Neuronal stem cell (in vitro differentiated cells): ENCODE results near the gene KDM5B.

Experiments used
- DNase-seq: peaks from one replicate; pipeline ENCODE4 v3.0.0-alpha.2; 2013; ENCODE audit warnings: low spot score
- H2AFZ ChIP-seq: one replicate; pipeline ENCODE4 v1.6.1; 2013; ENCODE audit warnings: mild to moderate bottlenecking, low read length, inconsistent platforms
- H2AK5ac ChIP-seq: 2 replicates; pipeline ENCODE4 v1.6.1; 2013; ENCODE audit warnings: low read depth, mild to moderate bottlenecking, inconsistent platforms, low read length, moderate library complexity, mixed read lengths
- H2BK120ac ChIP-seq: 2 replicates; pipeline ENCODE4 v1.6.1; 2013; ENCODE audit warnings: low read depth, mild to moderate bottlenecking, inconsistent platforms, low read length, moderate library complexity, mixed read lengths
- H2BK12ac ChIP-seq: one replicate; pipeline ENCODE4 v1.6.1; 2013; ENCODE audit warnings: low read length, inconsistent platforms
- H2BK15ac ChIP-seq: 2 replicates; pipeline ENCODE4 v1.6.1; 2013; ENCODE audit warnings: mild to moderate bottlenecking, low read length, inconsistent platforms, mixed read lengths
- H2BK5ac ChIP-seq: one replicate; pipeline ENCODE4 v1.6.1; 2013; ENCODE audit warnings: inconsistent platforms, mild to moderate bottlenecking, low read length, moderate library complexity
- H3K14ac ChIP-seq: one replicate; pipeline ENCODE4 v1.6.1; 2013; ENCODE audit warnings: low read length, inconsistent platforms
- H3K18ac ChIP-seq: 2 replicates; pipeline ENCODE4 v1.6.1; 2013; ENCODE audit warnings: low read length, inconsistent platforms
- H3K23ac ChIP-seq: 2 replicates; pipeline ENCODE4 v1.6.1; 2013; ENCODE audit warnings: low read depth, mild to moderate bottlenecking, mixed read lengths, low read length, inconsistent platforms; ENCODE audit not compliant: poor library complexity
- H3K27ac ChIP-seq: replicated peaks from 3 replicates; pipeline ENCODE4 v1.5.1; 2013; ENCODE audit warnings: low read length, inconsistent platforms
- H3K27me3 ChIP-seq, 3 experiments: 2 replicates each; pipeline ENCODE4 v1.6.1; 2013; ENCODE audit warnings: low read length in 3 of 3, mild to moderate bottlenecking in 2 of 3, inconsistent platforms in 1 of 3, low read depth in 1 of 3, mixed read lengths in 1 of 3, moderate library complexity in 1 of 3; ENCODE audit not compliant: control insufficient read depth in 3 of 3, insufficient read depth in 3 of 3
- H3K36me3 ChIP-seq, 2 donors: replicated peaks in 1 of 2; 2 replicates each; pipeline ENCODE4 v1.6.1; 2013; ENCODE audit warnings: low read length in 2 of 2; ENCODE audit not compliant: control insufficient read depth in 2 of 2, insufficient read depth in 2 of 2
- H3K4ac ChIP-seq: 2 replicates; pipeline ENCODE4 v1.6.1; 2013; ENCODE audit warnings: inconsistent platforms, mild to moderate bottlenecking, low read length, moderate library complexity
- H3K4me1 ChIP-seq, 2 donors: 1 replicate in 1 of 2; 2 replicates in 1 of 2; pipeline ENCODE4 v1.6.1; 2013; ENCODE audit warnings: low read length in 2 of 2, low read depth in 1 of 2; ENCODE audit not compliant: control insufficient read depth in 2 of 2, insufficient read depth in 1 of 2
- H3K4me2 ChIP-seq: one replicate; pipeline ENCODE4 v1.6.1; 2013; ENCODE audit warnings: mild to moderate bottlenecking, low read length, inconsistent platforms; ENCODE audit not compliant: insufficient read depth, poor library complexity, severe bottlenecking
- H3K4me3 ChIP-seq, 2 donors: 2 replicates each; pipeline ENCODE4 v1.5.1; 2013; ENCODE audit warnings: low read length in 2 of 2, mild to moderate bottlenecking in 2 of 2, inconsistent platforms in 1 of 2, moderate library complexity in 1 of 2
- H3K79me1 ChIP-seq: one replicate; pipeline ENCODE4 v1.6.1; 2013; ENCODE audit warnings: low read depth, mild to moderate bottlenecking, inconsistent platforms, low read length, moderate library complexity
- H3K9ac ChIP-seq: one replicate; pipeline ENCODE4 v1.6.1; 2013; ENCODE audit warnings: mild to moderate bottlenecking, low read depth, low read length, inconsistent platforms; ENCODE audit not compliant: poor library complexity
- H3K9me3 ChIP-seq, 2 donors: replicated peaks in 1 of 2; 2 replicates each; pipeline versions ENCODE3 to v1.6.1; 2013; ENCODE audit warnings: low read length in 2 of 2, mild to moderate bottlenecking in 2 of 2, inconsistent platforms in 1 of 2, low read depth in 1 of 2, mixed read lengths in 1 of 2, moderate library complexity in 1 of 2; ENCODE audit not compliant: control insufficient read depth in 2 of 2, insufficient read depth in 1 of 2
- H4K8ac ChIP-seq: one replicate; pipeline ENCODE4 v1.6.1; 2013; ENCODE audit warnings: low read depth, mild to moderate bottlenecking, inconsistent platforms, low read length, moderate library complexity
- H4K91ac ChIP-seq: one replicate; pipeline ENCODE4 v1.6.1; 2013; ENCODE audit warnings: low read length, low read depth, mild to moderate bottlenecking, inconsistent platforms; ENCODE audit not compliant: poor library complexity
- WGBS, 2 donors: extraction: QIAGEN DNeasy Blood & Tissue Kit; methylation state at CpG; one replicate each; pipeline ENCODE4 v1.1.7; 2013; ENCODE audit warnings: missing lambda C conversion rate in 2 of 2, mixed read lengths in 1 of 2; ENCODE audit not compliant: insufficient read length in 2 of 2, insufficient replicate concordance in 1 of 2; ENCODE audit errors: extremely low coverage in 2 of 2; 5-methylcytosine and 5-hydroxymethylcytosine counted together

The KDM5B gene

DNA sequence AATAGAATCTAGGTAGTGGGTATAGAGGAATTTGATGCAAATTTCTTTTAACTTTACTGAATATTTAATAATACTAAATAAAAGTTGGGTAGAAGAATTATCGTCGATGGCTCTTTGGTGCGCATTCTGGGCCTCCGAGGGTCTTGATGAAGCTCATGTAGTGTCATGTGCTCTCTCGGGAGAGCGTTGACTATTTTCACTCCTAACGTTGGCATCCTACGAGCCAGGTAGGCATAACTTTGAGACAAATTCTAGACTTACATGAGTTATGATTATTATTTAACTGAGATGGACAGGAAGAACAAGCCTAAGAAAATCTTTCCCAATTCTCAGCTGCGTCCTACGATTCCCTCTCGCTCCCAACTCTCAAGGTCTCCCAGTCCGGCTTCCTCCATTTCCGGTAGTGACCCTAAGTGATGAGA, 2.0 kb upstream of the KDM5B start:
- no peaks in the 10 kb centered on the region for H3K36me3 ChIP-seq
- no peak overlapping the region for H2BK5ac ChIP-seq
- no peak overlapping the region for H4K91ac ChIP-seq
- peak overlapping the region; percentile 75 for H3K4me2 ChIP-seq
- H3K79me1 ChIP-seq, result no peaks in the 10 kb centered on the region
- H2BK120ac ChIP-seq, result no peak overlapping the region
- H3K4ac ChIP-seq, result no peak overlapping the region
- H2AFZ ChIP-seq, result peak overlapping the region; percentile 98
- H3K4me3 ChIP-seq, result peak overlapping the region; percentile 65 to 76
- H3K18ac ChIP-seq, result peak overlapping the region; percentile 50
- peak overlapping the region; percentile 55 for H3K27ac ChIP-seq
- H3K27me3 ChIP-seq, result peaks cover 0 to 8% (median 0%) of the 10 kb centered on the region in 3 experiments
- no peak overlapping the region for H2BK15ac ChIP-seq
- H4K8ac ChIP-seq, result no peak overlapping the region
- H2AK5ac ChIP-seq, result no peak overlapping the region
- WGBS, 2 donors, result no CpG with 5 or more reads among the region's 13 CpGs
- no peak for DNase-seq
- H3K9me3 ChIP-seq, result no peaks in the 10 kb centered on the region
- H3K4me1 ChIP-seq, result peaks cover 2 to 22% of the 10 kb centered on the region in 2 donors
- H2BK12ac ChIP-seq, result no peak overlapping the region
- no peak overlapping the region for H3K14ac ChIP-seq
- peak overlapping the region; percentile 97 for H3K23ac ChIP-seq
- no peak overlapping the region for H3K9ac ChIP-seq

DNA sequence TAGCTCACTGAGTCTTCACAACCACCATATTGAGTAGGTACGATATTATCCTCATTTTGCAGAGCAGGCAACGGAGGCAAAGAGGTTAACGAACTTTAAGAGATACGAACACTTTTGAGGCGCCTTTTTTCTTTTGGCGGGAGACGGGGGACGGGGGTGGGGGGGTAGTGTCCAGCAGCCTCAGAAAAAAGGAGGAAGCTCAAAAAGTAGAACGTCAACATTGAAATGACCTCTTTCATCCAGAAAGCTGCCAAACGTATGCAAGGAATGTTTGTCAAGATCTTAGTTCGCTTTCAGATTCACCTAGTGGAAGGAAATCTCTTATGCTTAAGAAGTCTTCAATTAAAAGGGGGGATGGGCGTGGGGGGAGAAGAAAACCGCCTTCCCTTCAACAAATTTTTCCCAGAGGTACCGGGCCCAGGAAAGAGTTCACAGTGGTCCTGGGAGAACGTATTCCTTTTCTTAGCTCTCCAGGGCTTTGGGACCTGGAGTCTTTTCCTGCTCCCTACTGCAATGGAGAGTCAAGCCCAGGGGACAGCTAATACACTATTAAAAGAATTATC, 1.5 kb upstream of the KDM5B start:
- H3K9ac ChIP-seq, result no peak overlapping the region
- no peak overlapping the region for H3K23ac ChIP-seq
- no peak overlapping the region for H2AK5ac ChIP-seq
- H3K14ac ChIP-seq, result no peak overlapping the region
- H3K4me3 ChIP-seq, result no peak overlapping the region
- H2BK5ac ChIP-seq, result no peak overlapping the region
- H3K4me1 ChIP-seq, result peaks cover 5 to 22% of the 10 kb centered on the region in 2 donors
- no CpG with 5 or more reads among the region's 15 CpGs for WGBS, 2 donors
- no peaks in the 10 kb centered on the region for H3K36me3 ChIP-seq
- H2BK120ac ChIP-seq, result no peak overlapping the region
- peak overlapping the region; percentile 9 for H3K27ac ChIP-seq
- DNase-seq, result no peak
- H3K27me3 ChIP-seq, result peaks cover 0 to 8% (median 0%) of the 10 kb centered on the region in 3 experiments
- H3K79me1 ChIP-seq, result no peaks in the 10 kb centered on the region
- no peak overlapping the region for H2BK15ac ChIP-seq
- H4K8ac ChIP-seq, result no peak overlapping the region
- no peak overlapping the region for H2BK12ac ChIP-seq
- H2AFZ ChIP-seq, result peak overlapping the region; percentile 12
- no peak overlapping the region for H3K18ac ChIP-seq
- no peaks in the 10 kb centered on the region for H3K9me3 ChIP-seq
- no peak overlapping the region for H4K91ac ChIP-seq
- H3K4ac ChIP-seq, result no peak overlapping the region
- no peak overlapping the region for H3K4me2 ChIP-seq

DNA sequence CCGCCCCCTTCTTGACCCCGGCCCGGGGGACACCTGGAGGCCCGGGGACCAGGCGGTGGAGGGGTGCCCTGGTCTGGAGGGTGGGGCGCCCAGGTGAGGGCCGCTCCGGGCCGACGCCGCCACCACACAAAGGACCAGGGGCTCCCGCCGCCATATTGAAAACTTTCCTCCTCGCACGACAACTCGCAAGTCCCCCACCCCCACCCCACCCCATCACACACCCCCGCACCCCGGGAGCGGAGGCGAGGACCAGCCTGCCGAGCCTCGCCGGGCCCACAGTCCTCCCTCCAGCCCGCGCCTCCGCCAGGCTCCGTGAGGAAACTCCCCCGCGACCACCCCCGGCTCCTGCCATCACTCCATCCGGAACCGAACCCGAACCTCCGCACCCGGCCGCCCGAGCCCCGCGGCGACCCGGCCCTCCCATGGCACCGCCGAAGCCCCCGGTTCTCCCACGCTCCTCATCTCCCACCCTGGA, 733 bp downstream of the KDM5B start:
- no peak overlapping the region for H3K4ac ChIP-seq
- no peak overlapping the region for H4K91ac ChIP-seq
- peak overlapping the region; percentile 100 for H3K23ac ChIP-seq
- peak overlapping the region; percentile 74 for H2BK120ac ChIP-seq
- H3K9ac ChIP-seq, result peak overlapping the region; percentile 98
- H3K9me3 ChIP-seq, result no peaks in the 10 kb centered on the region
- H3K14ac ChIP-seq, result peak overlapping the region; percentile 92
- H3K27me3 ChIP-seq, result peaks cover 0 to 8% (median 0%) of the 10 kb centered on the region in 3 experiments
- peak overlapping the region; percentile 76 for H2BK15ac ChIP-seq
- H3K27ac ChIP-seq, result no peak overlapping the region
- peak overlapping the region; percentile 48 for H3K4me2 ChIP-seq
- peak overlapping the region; percentile 73 to 97 for H3K4me3 ChIP-seq
- peak overlapping the region; percentile 87 for H2BK5ac ChIP-seq
- peak overlapping the region; percentile 27 for H2AK5ac ChIP-seq
- H2AFZ ChIP-seq, result peak overlapping the region; percentile 71
- WGBS, 2 donors, result no CpG with 5 or more reads among the region's 45 CpGs
- H3K36me3 ChIP-seq, result no peaks in the 10 kb centered on the region
- DNase-seq, result no peak
- H3K79me1 ChIP-seq, result no peaks in the 10 kb centered on the region
- H2BK12ac ChIP-seq, result no peak overlapping the region
- peaks cover 5 to 17% of the 10 kb centered on the region in 2 donors for H3K4me1 ChIP-seq
- peak overlapping the region; percentile 99 for H3K18ac ChIP-seq
- no peak overlapping the region for H4K8ac ChIP-seq

DNA sequence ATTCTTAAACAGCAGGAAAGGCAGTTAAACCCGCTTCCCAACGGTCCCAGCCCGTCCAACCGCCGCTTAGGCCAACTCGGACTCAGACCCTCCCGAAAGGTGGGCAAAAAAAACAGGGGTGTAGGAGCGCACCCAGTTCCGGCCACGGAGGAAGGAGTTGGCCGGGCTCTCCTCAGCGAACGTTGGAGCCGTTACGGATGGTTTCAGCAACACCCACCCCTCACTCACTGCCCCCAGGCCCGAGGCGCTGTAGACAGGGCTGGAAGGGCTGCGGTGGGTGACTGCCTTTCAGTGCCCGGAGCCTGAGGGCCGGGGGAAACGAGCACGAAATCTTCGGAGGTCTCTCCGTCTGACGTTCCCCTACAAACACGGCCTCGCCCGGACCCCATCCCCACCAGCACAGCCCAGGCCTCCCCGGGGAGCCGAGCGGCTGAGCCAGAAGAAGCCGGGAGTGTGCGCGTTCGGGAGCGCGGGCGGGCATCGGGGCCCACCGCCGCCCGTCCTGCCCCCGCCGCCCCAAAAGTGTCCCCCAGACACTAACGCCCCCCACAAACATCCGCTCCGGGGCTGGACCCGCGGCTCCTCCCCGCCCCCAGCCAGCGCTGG, 1.3 kb downstream of the KDM5B start:
- no peaks in the 10 kb centered on the region for H3K79me1 ChIP-seq
- peak overlapping the region; percentile 27 for H2AK5ac ChIP-seq
- peak overlapping the region; percentile 71 for H2AFZ ChIP-seq
- H3K9me3 ChIP-seq, result peaks cover 0 to 2% of the 10 kb centered on the region in 2 donors
- H3K36me3 ChIP-seq, result peaks cover 0 to 3% of the 10 kb centered on the region in 2 donors
- no peak overlapping the region for H2BK12ac ChIP-seq
- H4K8ac ChIP-seq, result no peak overlapping the region
- H3K18ac ChIP-seq, result peak overlapping the region; percentile 93
- no peak for DNase-seq
- H3K27me3 ChIP-seq, result peaks cover 0 to 5% (median 0%) of the 10 kb centered on the region in 3 experiments
- peak overlapping the region; percentile 87 for H2BK5ac ChIP-seq
- H3K14ac ChIP-seq, result peak overlapping the region; percentile 63
- no CpG with 5 or more reads among the region's 51 CpGs for WGBS, 2 donors
- H3K4me3 ChIP-seq, result peak overlapping the region; percentile 73 to 97
- H3K9ac ChIP-seq, result peak overlapping the region; percentile 87
- H3K4me1 ChIP-seq, result peaks cover 5 to 12% of the 10 kb centered on the region in 2 donors
- no peak overlapping the region for H4K91ac ChIP-seq
- peak overlapping the region; percentile 76 for H2BK15ac ChIP-seq
- no peak overlapping the region for H3K4ac ChIP-seq
- peak overlapping the region; percentile 57 for H3K27ac ChIP-seq
- H3K4me2 ChIP-seq, result peak overlapping the region; percentile 66
- peak overlapping the region; percentile 100 for H3K23ac ChIP-seq
- H2BK120ac ChIP-seq, result no peak overlapping the region
